Activated T-helper 1 cell treated with anti-CD3 and anti-CD28 coated beads, Interleukin-12 subunit alpha, Interleukin-12 subunit beta, Interleukin-2, Interleukin-4 antibody, amounts not matched to agents 30 ng/mL and 10 ng/mL and 1 ng/mL, durations not matched to agents 14 hours and 24 hours and 36 hours (primary cell): ENCODE data around the gene POLE4. TPM values are rescaled to one million over a fixed set of nuclear protein-coding genes. Genes with fewer than 3 reads are reported as not detected.

Experiments
- DNase-seq: peaks from one replicate; pipeline ENCODE4 v3.0.0; 2021; ENCODE audit warnings: low spot score
- H3K27ac Mint-ChIP-seq: one replicate; pipeline ENCODE4 v1.8.0; 2021; ENCODE audit warnings: mild to moderate bottlenecking, mixed read lengths
- H3K27me3 Mint-ChIP-seq: one replicate; pipeline ENCODE4 v1.8.0; 2022; ENCODE audit warnings: mild to moderate bottlenecking, moderate library complexity, mixed read lengths; ENCODE audit not compliant: insufficient read depth
- H3K36me3 Mint-ChIP-seq: one replicate; pipeline ENCODE4 v1.8.0; 2021; ENCODE audit warnings: low read depth, mixed read lengths
- H3K4me1 Mint-ChIP-seq: one replicate; pipeline ENCODE4 v1.8.0; 2021; ENCODE audit warnings: low read depth, mixed read lengths
- H3K4me3 Mint-ChIP-seq: one replicate; pipeline ENCODE4 v1.8.0; 2021; ENCODE audit warnings: mild to moderate bottlenecking, moderate library complexity, mixed read lengths
- H3K9me3 Mint-ChIP-seq: one replicate; pipeline ENCODE4 v1.8.0; 2021; ENCODE audit warnings: mixed read lengths
- intact Hi-C: fragments of 100-400 bp; cut with micrococcal nuclease; formaldehyde crosslinking; loops from one replicate; pipeline ENCODE4 v1.15.1; 2024
- total RNA-seq: library from RNA; stranded (reverse); gene quantifications from 2 replicates; pipeline ENCODE4 v1.2.3, GENCODE V29; 2022

Gene POLE4
- total RNA-seq, 1 donor from 2014 or later: 48.4 TPM

DNA sequence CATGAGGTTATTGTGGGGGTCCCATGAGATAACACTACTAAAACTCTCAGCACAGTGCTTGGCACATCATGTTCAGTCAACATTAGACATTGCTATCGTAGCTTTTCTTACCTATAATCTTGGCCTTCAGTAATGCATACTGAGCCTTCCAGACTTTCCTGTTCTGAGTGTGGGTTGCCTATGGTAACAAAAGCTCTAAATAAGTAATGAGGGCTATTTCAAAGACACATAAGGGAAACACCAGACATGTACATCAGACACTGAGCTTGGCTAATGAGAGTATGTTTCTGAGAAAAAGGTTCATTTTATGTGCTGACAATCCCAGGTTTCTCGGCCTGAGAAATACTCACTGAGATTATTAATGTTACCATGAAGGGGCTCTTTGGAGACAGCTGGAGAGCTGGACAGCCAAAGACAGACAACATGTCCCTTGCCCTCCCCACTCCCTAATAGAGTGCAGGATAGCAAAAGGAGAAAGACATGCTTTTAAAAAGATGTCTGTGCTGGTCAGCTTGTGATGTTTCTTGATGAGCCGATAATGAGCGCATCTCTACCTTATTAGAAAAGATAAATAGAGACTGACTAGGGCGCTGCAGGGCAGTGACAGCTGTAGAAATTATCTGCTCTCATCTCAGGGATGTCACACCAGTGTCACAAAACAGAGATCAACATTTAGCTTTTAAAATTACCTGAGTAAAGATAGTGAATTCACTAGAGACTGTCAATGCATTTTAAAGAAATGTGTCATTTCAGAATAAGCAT is 25.4 kb downstream of the POLE4 start:
- intact Hi-C loops: loop anchor here (5.0 kb wide), 1 partner anchor 67 kb away; no protein-coding TSS in a partner anchor
- Mint-ChIP-seq H3K27me3 (no peaks in the 10 kb centered on the region), H3K4me3 (no peak overlapping the region), H3K36me3 (no peaks in the 10 kb centered on the region), H3K4me1 (no peaks in the 10 kb centered on the region), H3K9me3 (no peaks in the 10 kb centered on the region), H3K27ac (no peak overlapping the region)
- DNase-seq: no peak

DNA sequence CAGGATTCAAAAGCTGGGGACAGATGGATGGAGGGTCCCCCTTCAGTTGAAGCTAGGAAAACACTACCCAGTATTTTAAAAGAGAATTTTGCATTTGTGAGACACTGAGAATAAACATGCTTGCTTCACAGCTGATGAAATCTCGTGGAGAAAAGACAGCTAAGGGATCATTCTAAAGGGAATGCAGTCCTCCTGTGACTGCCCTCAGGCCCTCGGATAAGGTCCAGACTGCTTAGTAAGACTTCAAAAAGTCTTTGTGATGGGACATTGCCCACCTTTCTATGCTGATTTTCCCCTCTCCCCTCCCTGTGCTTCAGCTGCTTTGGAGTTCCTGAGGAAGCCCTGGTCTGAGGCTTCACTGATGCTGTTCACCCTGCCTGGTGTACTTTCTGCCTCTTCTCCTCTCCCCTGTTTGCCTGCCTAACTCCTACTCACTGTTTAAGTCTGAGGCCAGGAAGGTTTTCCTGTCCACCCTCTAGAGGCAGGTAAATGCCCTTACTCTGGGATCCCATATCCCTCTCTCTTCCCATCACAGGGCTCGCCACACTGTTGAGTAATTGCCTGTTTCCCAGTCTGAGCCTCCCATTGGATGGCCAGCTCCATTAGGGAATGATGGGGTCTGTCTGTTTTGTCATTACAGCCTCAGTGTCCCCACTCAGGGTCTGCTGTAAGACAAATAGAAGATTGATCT is 26.6 kb downstream of the POLE4 start:
- no peaks in the 10 kb centered on the region for H3K36me3 Mint-ChIP-seq
- no peak overlapping the region for H3K27ac Mint-ChIP-seq
- H3K27me3 Mint-ChIP-seq: no peaks in the 10 kb centered on the region
- H3K4me1 Mint-ChIP-seq: no peaks in the 10 kb centered on the region
- H3K9me3 Mint-ChIP-seq: no peaks in the 10 kb centered on the region
- no peak for DNase-seq
- intact Hi-C loops: loop anchor here (5.0 kb wide), 1 partner anchor 68 kb away; no protein-coding TSS in a partner anchor
- no peak overlapping the region for H3K4me3 Mint-ChIP-seq

DNA sequence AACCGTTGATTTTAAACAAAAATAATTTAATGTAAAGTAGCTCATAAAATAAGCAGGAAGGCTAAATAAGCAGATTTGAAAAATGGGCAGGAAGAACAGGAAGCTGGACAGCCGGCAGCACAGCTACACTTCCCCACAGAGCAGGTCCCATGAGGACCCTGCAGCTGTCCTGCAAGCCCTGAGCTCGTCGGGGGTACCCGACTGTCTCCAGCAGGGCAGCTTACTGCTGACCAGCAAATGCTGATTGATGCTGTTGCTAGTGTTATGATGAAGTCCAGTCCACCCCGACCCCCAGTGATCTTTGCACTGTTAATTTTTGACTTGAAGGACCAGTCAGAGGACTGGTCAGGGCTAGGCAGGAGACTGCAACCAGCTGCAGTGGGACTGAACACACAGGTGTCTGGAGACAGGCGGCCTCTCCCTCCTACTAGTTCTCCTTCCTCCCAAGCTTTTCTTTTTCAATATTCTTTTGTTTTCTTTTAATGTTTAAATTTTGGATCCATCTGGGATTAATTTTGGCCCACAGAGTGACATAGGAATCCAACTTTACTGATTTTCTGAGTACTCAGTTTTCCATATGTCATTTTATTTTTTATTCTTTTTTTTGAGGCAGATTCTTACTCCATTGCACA is 27.7 kb downstream of the POLE4 start:
- Mint-ChIP-seq H3K4me1 (no peaks in the 10 kb centered on the region), H3K27ac (no peak overlapping the region), H3K27me3 (no peaks in the 10 kb centered on the region), H3K36me3 (no peaks in the 10 kb centered on the region), H3K9me3 (no peaks in the 10 kb centered on the region), H3K4me3 (no peak overlapping the region)
- intact Hi-C loops: no loop called here
- no peak for DNase-seq

DNA sequence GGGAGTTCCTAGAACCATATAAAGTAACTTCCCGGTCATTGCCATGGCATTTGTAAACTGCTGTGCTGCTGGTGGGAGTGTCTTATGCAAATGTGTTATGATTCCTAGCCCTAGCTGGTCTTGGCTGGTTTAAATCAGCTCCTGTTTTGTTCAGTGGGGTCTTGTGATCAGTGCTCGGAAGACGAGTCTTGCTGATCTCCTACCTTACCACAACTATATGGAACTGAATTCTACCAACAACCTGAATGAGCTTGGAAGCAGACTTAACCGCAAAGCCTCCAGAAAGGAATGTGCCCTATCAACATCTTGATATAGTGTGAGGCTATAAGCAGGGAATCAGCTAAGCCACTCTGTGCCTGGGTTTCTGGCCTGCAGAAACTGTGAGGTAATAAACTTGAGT is 33.5 kb downstream of the POLE4 start:
- no peaks in the 10 kb centered on the region for H3K36me3 Mint-ChIP-seq
- intact Hi-C loops: no loop called here
- no peak for DNase-seq

DNA sequence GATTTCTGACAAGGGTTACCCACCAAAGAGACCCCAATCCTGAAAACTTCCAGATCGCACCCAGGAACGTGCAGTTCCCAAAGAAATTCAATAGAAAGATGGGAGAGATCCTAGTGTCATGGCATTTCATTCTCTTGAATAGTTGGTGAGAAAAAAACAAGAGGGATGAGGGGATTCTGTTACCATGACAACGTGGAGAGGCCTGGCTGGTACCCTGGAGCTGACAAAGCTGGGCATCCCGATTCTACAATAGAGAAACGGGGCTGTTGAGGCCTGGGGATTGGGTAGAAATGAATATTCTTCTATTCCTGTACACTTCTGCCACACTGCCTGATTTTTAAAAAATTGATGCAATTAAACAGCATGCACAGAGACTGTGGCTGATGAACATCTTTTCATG is 41.0 kb downstream of the POLE4 start:
- H3K36me3 Mint-ChIP-seq: no peaks in the 10 kb centered on the region
- intact Hi-C loops: no loop called here
- no peak overlapping the region for H3K4me3 Mint-ChIP-seq
- no peaks in the 10 kb centered on the region for H3K4me1 Mint-ChIP-seq
- DNase-seq: no peak
- H3K27ac Mint-ChIP-seq: no peak overlapping the region
- no peaks in the 10 kb centered on the region for H3K9me3 Mint-ChIP-seq
- no peaks in the 10 kb centered on the region for H3K27me3 Mint-ChIP-seq

More for the DNA sequence above, 33.5 kb downstream of the POLE4 start:
- Mint-ChIP-seq H3K4me1 (no peaks in the 10 kb centered on the region), H3K4me3 (no peak overlapping the region), H3K27me3 (peaks cover 2% of the 10 kb centered on the region), H3K9me3 (no peaks in the 10 kb centered on the region), H3K27ac (no peak overlapping the region)

DNA sequence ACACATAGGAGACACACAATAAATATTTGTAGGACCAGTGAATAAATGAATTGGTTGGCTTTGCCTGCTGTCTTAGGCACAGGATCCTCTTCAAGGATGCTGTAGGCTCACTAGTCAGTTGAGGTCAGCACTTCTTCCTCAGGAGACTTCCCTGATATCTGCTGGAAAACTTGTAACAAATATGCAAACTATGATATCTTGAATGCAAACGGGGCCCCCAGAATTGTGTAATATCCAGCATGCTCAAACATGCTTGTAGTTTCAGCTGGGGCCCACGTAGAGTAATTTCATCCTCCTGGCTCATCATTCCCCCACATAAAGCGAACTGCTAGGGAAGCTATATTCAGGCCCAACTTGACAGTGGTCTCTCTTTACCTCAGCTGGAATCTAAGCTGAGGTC is 43.6 kb downstream of the POLE4 start:
- H3K4me1 Mint-ChIP-seq: no peaks in the 10 kb centered on the region
- no peak overlapping the region for H3K4me3 Mint-ChIP-seq
- no peaks in the 10 kb centered on the region for H3K27me3 Mint-ChIP-seq
- H3K27ac Mint-ChIP-seq: no peak overlapping the region
- no peaks in the 10 kb centered on the region for H3K9me3 Mint-ChIP-seq
- H3K36me3 Mint-ChIP-seq: no peaks in the 10 kb centered on the region
- no peak for DNase-seq
- intact Hi-C loops: no loop called here

DNA sequence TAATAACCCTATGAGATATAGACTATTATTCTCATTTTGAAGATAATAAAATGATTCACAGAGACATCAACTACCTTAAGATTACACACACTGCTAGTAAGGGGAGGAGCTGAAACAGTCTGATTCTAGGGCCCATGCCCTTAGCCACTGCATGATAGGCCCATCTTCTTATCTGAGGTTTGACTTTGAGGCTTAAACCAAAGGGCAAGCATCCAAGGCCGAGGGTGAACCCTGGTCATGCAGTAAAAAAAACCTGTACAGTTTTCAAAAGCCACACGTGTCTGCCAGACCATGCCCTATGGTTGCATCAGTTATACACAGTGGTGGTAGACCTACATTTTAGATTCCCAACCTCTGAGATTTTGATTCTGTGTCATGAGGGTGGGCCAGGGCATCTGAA is 44.8 kb downstream of the POLE4 start:
- intact Hi-C loops: no loop called here
- H3K36me3 Mint-ChIP-seq: no peaks in the 10 kb centered on the region
- no peak overlapping the region for H3K27ac Mint-ChIP-seq
- no peak for DNase-seq
- no peaks in the 10 kb centered on the region for H3K9me3 Mint-ChIP-seq
- no peak overlapping the region for H3K4me3 Mint-ChIP-seq
- H3K4me1 Mint-ChIP-seq: no peaks in the 10 kb centered on the region
- no peaks in the 10 kb centered on the region for H3K27me3 Mint-ChIP-seq

DNA sequence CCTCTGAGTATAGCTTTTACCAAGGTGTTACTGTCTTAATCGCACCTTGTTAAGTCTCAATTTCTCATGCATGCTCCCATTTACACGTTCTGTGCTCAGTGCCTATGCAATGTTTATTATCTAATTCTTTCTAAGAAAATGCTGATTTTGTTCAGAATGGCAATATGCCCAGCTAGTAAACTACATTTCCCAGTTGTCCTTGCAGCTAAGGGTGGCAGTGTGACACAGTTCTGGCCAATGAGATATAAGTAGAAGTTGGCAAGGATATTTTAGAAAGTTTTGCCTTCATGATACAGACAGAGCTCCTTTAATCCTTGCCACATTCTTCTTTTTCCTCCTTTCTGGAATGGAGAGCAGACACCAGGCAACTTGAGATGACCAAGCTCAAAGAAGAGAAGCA is 45.3 kb downstream of the POLE4 start:
- Mint-ChIP-seq H3K4me1 (no peaks in the 10 kb centered on the region), H3K27me3 (no peaks in the 10 kb centered on the region)
- intact Hi-C loops: no loop called here

DNA sequence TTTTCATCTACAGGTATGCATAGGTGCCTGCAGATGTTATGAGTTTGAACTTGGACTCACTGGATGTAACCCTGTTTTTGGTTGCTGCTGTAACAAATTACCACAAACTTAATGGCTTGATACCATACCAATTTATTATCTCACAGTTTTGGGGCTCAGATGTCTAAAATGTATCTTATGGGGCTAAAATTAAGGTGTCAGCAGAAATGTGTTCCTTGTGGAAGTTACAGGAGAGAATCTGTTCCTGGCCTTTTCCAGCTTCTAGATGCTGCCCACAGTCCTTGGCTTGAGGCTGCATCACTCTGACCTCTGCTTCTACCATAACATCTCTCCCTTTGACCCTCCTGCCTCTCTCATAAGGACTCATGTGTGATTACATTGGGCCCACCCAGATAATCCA is 47.6 kb downstream of the POLE4 start:
- H3K9me3 Mint-ChIP-seq: no peaks in the 10 kb centered on the region
- no peaks in the 10 kb centered on the region for H3K36me3 Mint-ChIP-seq
- H3K4me3 Mint-ChIP-seq: no peak overlapping the region
- intact Hi-C loops: no loop called here
- H3K4me1 Mint-ChIP-seq: no peaks in the 10 kb centered on the region
- no peaks in the 10 kb centered on the region for H3K27me3 Mint-ChIP-seq
- no peak overlapping the region for H3K27ac Mint-ChIP-seq
- no peak for DNase-seq

More for the DNA sequence above, 45.3 kb downstream of the POLE4 start:
- H3K4me3 Mint-ChIP-seq: no peak overlapping the region
- H3K9me3 Mint-ChIP-seq: no peaks in the 10 kb centered on the region
- no peak overlapping the region for H3K27ac Mint-ChIP-seq
- no peaks in the 10 kb centered on the region for H3K36me3 Mint-ChIP-seq
- no peak for DNase-seq

DNA sequence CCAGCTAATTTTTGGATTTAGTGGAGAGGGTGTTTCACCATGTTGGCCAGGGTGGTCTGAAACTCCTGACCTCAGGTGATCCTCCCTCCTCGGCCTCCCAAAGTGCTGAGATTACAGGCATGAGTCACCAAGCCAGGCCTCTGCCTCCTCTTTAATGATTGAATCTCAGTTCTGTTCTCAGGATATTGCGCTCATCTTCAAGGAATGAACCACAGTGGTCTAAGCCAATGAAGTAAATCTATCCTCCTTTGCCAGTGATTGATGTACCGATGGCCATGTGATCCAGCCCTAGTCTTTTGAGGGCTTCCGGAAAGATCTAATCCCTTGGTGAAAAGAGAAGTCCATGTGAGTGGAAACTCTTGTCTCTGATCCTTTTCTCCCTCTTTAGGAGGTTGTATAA is 48.6 kb downstream of the POLE4 start:
- intact Hi-C loops: no loop called here
- Mint-ChIP-seq H3K4me3 (no peak overlapping the region), H3K27ac (no peak overlapping the region), H3K9me3 (no peaks in the 10 kb centered on the region), H3K36me3 (no peaks in the 10 kb centered on the region), H3K27me3 (no peaks in the 10 kb centered on the region), H3K4me1 (no peaks in the 10 kb centered on the region)
- DNase-seq: no peak

DNA sequence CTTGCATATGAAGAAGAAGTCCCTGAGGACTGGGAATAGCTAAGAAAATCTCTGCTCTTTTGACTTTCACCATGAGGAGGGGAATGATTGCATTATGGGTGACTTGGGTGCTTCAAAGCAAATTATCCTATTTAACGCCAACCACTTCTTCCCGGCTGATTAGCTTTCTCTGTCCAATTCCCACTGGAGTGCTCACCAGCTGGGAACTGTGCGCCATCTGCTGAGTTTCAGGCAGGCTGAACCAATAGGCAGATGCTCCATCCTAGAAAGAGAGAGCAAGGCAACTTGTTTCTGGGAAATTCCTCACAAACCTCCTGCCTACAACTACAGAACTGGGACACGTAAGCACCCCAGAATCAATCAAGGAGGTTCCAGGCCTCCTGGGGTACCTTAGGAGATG is 49.4 kb downstream of the POLE4 start:
- no peaks in the 10 kb centered on the region for H3K36me3 Mint-ChIP-seq
- no peaks in the 10 kb centered on the region for H3K27me3 Mint-ChIP-seq
- no peaks in the 10 kb centered on the region for H3K4me1 Mint-ChIP-seq
- intact Hi-C loops: no loop called here
- no peaks in the 10 kb centered on the region for H3K9me3 Mint-ChIP-seq
- H3K27ac Mint-ChIP-seq: no peak overlapping the region
- H3K4me3 Mint-ChIP-seq: no peak overlapping the region
- no peak for DNase-seq

DNA sequence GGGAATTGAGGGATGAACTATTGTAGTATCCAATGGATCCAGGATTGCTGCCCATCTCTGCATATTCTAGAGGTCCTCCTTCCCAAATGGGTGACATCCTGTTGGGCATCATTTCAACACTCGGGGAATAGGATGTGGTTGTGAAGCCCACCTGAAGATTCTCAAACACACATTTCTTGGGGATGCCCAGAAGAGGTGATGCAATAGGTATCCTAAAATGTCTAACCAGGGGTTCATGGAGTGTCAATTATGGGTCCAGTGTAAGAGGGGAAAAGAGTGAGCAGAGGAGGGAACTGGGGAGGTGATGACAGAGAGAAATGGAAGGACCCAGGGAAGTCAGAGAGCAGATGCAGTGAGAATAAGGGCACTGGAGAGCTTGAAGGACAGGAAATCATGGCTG is 52.1 kb downstream of the POLE4 start:
- Mint-ChIP-seq H3K27me3 (peaks cover 4% of the 10 kb centered on the region), H3K36me3 (no peaks in the 10 kb centered on the region), H3K4me3 (no peak overlapping the region), H3K9me3 (no peaks in the 10 kb centered on the region), H3K27ac (no peak overlapping the region), H3K4me1 (no peaks in the 10 kb centered on the region)
- intact Hi-C loops: no loop called here
- DNase-seq: no peak

DNA sequence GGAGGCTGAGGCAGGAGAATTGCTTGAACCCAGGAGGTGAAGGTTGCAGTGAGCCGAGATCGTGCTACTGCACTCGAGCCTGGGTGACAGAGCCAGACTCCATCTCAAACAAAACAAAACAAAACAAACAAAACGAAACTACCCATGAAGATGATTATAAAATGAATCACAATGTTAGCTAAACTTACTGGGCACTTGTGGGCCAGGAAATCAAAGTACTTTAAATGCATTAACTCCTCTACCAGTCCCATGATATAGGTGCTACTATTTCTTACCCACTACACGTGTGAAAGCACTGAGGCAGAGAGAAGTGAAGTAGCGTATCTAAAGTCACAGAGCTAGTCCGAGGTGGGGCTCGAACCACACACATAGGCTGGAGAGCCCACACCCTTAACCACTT is 53.6 kb downstream of the POLE4 start:
- no peaks in the 10 kb centered on the region for H3K4me1 Mint-ChIP-seq
- intact Hi-C loops: no loop called here
- H3K27me3 Mint-ChIP-seq: peaks cover 7% of the 10 kb centered on the region
- no peak for DNase-seq
- H3K9me3 Mint-ChIP-seq: no peaks in the 10 kb centered on the region
- H3K4me3 Mint-ChIP-seq: no peak overlapping the region
- H3K27ac Mint-ChIP-seq: no peak overlapping the region
- H3K36me3 Mint-ChIP-seq: no peaks in the 10 kb centered on the region
